Renal cortex interstitium (tissue), 15 donors: ENCODE results near the gene FBXO42. TPM values are rescaled to one million over a fixed set of nuclear protein-coding genes. Genes with fewer than 3 reads are reported as not detected.

Experiments used
- DNase-seq, 11 donors: peaks; one replicate each; pipeline ENCODE4 v3.0.0-alpha.2; 2013; ENCODE audit warnings: low read depth in 9 of 11, low spot score in 4 of 11; ENCODE audit errors: extremely low read depth in 1 of 11
- long read RNA-seq, 16 experiments: transcript quantifications; one replicate each; lab custom pipeline, GENCODE V29; 2026
- polyA plus RNA-seq, 3 donors: library from polyadenylated mRNA; unstranded; fragments of 120-200 nt; gene quantifications; one replicate each; pipeline ENCODE4 v1.2.1, GENCODE V29; 2013; ENCODE audit not compliant: insufficient read length in 3 of 3

Gene FBXO42
- 10 to 100 TPM; 18.3 to 22.1 (median 21.5) TPM for polyA plus RNA-seq
- long read RNA-seq, donor 1, full-length matches to known transcripts, result 4 of 4 reads
- long read RNA-seq, donor 1, partial matches to known transcripts, result 0 of 4 reads
- long read RNA-seq, donor 1, other reads (novel, unspliced or antisense), result 0 of 4 reads
- long read RNA-seq, donor 2, full-length matches to known transcripts, result 4 of 4 reads
- long read RNA-seq, donor 2, partial matches to known transcripts, result 0 of 4 reads
- long read RNA-seq, donor 2, other reads (novel, unspliced or antisense), result 0 of 4 reads
- long read RNA-seq, donor 3, full-length matches to known transcripts, result 3 of 3 reads
- long read RNA-seq, donor 3, partial matches to known transcripts, result 0 of 3 reads
- long read RNA-seq, donor 3, other reads (novel, unspliced or antisense), result 0 of 3 reads
- long read RNA-seq, donor 4, full-length matches to known transcripts, result 3 of 3 reads
- long read RNA-seq, donor 4, partial matches to known transcripts, result 0 of 3 reads
- long read RNA-seq, donor 4, other reads (novel, unspliced or antisense), result 0 of 3 reads
- long read RNA-seq, donor 5, result 0 reads
- long read RNA-seq, donor 6, full-length matches to known transcripts, result 3 of 116 reads
- long read RNA-seq, donor 6, partial matches to known transcripts, result 67 of 116 reads
- long read RNA-seq, donor 6, other reads (novel, unspliced or antisense), result 46 of 116 reads
- long read RNA-seq, donor 7, full-length matches to known transcripts, result 3 of 3 reads
- long read RNA-seq, donor 7, partial matches to known transcripts, result 0 of 3 reads
- long read RNA-seq, donor 7, other reads (novel, unspliced or antisense), result 0 of 3 reads
- long read RNA-seq, donor 8, full-length matches to known transcripts, result 6 of 11 reads
- long read RNA-seq, donor 8, partial matches to known transcripts, result 0 of 11 reads
- long read RNA-seq, donor 8, other reads (novel, unspliced or antisense), result 5 of 11 reads
- long read RNA-seq, donor 9, full-length matches to known transcripts, result 5 of 5 reads
- long read RNA-seq, donor 9, partial matches to known transcripts, result 0 of 5 reads
- long read RNA-seq, donor 9, other reads (novel, unspliced or antisense), result 0 of 5 reads
- long read RNA-seq, donor 10, full-length matches to known transcripts, result 6 of 6 reads
- long read RNA-seq, donor 10, partial matches to known transcripts, result 0 of 6 reads
- long read RNA-seq, donor 10, other reads (novel, unspliced or antisense), result 0 of 6 reads
- long read RNA-seq, donor 11, full-length matches to known transcripts, result 3 of 3 reads
- long read RNA-seq, donor 11, partial matches to known transcripts, result 0 of 3 reads
- long read RNA-seq, donor 11, other reads (novel, unspliced or antisense), result 0 of 3 reads
- long read RNA-seq, donor 12, full-length matches to known transcripts, result 1 of 8 reads
- long read RNA-seq, donor 12, partial matches to known transcripts, result 7 of 8 reads
- long read RNA-seq, donor 12, other reads (novel, unspliced or antisense), result 0 of 8 reads
- long read RNA-seq, donor 13, full-length matches to known transcripts, result 15 of 15 reads
- long read RNA-seq, donor 13, partial matches to known transcripts, result 0 of 15 reads
- long read RNA-seq, donor 13, other reads (novel, unspliced or antisense), result 0 of 15 reads
- long read RNA-seq, donor 14, full-length matches to known transcripts, result 3 of 3 reads
- long read RNA-seq, donor 14, partial matches to known transcripts, result 0 of 3 reads
- long read RNA-seq, donor 14, other reads (novel, unspliced or antisense), result 0 of 3 reads
- long read RNA-seq, donor 15, full-length matches to known transcripts, result 5 of 5 reads
- long read RNA-seq, donor 15, partial matches to known transcripts, result 0 of 5 reads
- long read RNA-seq, donor 15, other reads (novel, unspliced or antisense), result 0 of 5 reads
- long read RNA-seq, donor 16, full-length matches to known transcripts, result 14 of 19 reads
- long read RNA-seq, donor 16, partial matches to known transcripts, result 0 of 19 reads
- long read RNA-seq, donor 16, other reads (novel, unspliced or antisense), result 5 of 19 reads

DNA sequence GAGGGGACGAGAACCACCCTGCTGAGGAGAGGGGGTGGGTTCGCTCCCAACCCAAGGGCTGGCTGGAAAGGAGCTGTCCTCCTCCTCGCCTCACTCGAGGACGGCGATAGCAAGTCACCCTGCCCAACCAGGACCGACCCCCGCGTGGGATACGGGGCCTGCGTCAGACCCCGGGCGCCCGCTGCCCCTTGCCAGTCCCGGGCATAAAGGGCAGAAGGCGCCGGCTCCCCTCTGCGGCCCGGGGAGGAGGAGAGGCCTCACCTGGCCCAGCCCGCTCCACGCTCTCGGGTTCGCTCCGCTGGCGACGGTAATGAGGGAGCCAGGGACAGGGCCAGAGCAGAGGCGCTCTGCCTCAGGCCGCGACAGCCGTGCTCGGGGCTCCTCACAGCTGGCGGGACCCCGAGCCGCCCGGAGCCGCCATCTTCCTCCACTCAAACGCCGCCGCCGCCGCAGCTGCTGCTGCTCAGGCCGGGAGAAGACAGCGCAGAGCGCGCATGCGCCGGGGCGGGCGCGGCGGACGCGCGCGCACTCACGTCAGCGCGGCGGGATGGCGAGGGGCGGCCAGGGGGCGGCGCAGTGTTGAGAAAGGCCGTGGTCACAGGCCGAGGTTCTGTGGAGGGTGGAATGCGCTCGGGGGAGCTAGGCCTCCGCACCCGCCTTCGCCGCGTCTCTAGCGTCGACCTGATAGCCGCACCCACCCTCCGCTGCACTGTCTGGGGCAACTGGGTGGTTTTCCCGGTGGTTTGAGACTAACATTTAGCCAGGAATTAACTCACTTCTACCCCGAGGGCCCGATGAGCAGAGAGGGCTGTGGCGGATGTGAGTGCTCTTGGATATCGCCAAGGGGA lies at the start of gene FBXO42:
Gene FBXO42, minus strand, starts transcription at position 487 of the 848 bp plus-strand sequence. CDS start 37,062 bp downstream, outside the sequence.
- peak; percentile 84 to 94 (median 91) for DNase-seq

DNA sequence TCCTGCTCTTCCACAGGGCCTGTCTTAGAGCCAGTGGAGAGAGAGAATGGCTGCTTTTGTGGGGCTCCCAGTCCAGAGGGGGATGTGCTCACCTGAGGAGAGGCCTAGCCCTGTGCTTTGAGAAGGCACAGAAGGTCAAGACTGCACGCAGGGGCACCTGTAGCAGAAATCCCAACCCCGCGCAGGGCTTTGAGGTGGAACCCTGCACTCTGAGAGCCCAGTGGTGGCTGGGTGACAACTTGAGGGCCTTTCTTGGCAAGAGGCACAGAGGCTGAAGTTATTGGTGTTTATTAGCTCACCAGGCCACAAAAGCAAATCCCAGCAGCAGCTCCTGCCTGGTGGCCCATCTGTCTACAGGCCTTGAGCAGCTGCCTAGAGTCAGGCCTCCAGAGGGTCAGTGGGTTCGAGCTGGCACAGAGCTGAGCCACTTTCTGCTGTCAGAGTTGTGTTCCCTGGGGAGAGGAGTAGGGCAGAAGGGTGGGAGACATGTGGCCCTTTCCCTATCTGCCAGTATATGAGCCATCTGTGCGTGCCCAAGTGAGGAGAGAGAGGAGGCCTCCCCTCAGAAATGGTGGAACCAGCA lies 46.2 kb upstream of the FBXO42 start:
- DNase-seq, result no peak

DNA sequence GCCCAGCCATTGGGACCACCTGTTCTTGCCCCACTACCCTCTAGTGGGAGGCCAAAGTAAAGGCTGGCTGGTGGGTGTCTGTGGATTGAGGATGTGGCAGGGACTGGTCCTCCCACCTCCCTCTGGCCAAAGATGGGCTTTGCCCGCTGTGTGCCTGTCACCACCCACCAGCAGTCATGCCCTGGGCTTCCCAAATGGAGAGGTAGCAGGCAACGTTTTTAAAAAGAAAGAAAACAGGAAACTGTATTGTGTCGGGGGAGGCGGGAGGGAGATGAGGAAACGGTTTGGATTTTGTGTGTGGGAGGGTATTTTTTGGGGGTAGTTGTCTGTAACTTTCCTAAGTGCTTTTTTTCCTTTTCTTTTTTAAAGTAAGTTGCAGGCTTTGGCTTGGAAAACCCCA lies 44.8 kb upstream of the FBXO42 start:
- no peak for DNase-seq

DNA sequence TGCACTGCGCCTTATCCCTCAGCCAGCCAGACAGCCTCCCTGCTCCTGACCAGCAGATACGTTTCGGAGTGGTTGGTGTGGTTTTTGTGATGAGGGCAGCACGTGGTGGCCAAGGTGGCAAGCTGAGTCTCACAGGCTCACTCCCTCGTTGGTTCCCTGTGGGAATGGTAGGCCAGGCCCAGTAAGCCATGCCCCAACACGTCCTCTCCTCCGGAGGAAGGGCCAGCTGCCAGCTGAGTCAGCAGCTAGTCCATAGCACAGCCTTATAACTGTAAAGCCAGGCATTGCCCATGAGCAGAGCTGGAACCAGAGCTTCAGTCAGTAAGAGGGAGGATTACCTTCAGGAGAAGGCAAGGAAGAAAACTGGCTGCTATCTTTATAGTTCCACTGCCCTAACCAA lies 44.3 kb upstream of the FBXO42 start:
- no peak for DNase-seq

DNA sequence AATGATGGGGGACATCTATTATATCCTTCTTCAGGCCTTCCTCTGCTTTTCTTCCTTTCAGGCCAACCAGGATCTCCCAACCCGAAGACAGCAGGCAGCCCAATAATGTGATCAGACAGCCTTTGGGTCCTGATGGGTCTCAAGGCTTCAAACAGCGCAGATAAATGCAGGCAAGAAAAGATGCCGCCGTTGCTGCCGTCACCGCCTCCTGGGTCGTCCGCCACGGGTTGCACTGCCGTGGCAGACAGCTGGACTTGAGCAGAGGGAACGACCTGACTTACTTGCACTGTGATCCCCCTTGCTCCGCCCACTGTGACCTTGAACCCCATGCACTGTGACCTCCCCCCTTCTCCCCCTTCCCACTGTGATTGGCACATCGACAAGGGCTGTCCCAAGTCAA lies 42.7 kb upstream of the FBXO42 start:
- DNase-seq, result no peak

DNA sequence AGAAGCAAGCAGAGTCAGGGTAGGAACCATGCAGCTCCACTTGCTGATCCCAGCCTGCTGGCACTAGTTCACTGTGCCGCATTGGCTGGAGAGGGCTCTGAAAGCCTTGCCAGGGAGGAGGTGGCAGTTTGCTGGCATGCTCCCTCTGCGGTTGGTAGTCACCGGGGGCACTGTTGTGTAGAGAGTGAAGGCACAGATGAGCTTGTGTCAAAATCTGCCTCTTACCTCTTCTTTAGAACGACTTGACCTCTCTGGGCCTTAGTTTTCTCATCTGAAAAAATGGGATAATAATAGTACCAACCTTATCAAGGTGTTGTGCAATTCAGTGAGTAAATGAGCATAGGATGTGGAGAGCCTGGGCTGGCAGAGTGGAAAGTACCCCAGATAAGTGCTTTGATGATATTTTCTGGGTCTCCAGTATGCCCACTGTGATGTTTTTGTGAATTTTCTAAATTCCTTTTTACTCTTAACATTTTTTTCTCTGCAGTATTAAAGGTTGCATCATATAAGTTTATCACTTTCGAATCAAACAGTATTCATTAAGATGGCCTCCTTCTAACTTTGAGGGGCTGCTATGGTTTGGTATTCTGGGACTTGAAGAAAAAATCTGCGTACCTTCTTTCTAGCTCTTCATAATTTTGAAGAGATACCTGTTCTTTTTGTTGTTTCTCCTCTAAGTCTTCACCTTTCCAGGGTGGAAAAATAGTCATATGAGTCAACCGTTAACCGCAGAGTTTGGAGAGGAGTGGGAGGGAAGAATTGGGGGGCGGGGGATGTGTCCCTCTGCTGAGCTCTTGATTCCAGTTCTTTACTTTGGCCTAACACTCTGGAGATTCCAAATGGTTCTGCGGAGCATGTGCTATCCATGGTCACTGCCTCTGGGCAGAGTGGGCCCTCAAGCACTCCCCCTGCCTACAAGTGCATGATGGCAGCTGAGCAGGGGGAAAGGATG lies 41.6 kb upstream of the FBXO42 start:
- no peak for DNase-seq

DNA sequence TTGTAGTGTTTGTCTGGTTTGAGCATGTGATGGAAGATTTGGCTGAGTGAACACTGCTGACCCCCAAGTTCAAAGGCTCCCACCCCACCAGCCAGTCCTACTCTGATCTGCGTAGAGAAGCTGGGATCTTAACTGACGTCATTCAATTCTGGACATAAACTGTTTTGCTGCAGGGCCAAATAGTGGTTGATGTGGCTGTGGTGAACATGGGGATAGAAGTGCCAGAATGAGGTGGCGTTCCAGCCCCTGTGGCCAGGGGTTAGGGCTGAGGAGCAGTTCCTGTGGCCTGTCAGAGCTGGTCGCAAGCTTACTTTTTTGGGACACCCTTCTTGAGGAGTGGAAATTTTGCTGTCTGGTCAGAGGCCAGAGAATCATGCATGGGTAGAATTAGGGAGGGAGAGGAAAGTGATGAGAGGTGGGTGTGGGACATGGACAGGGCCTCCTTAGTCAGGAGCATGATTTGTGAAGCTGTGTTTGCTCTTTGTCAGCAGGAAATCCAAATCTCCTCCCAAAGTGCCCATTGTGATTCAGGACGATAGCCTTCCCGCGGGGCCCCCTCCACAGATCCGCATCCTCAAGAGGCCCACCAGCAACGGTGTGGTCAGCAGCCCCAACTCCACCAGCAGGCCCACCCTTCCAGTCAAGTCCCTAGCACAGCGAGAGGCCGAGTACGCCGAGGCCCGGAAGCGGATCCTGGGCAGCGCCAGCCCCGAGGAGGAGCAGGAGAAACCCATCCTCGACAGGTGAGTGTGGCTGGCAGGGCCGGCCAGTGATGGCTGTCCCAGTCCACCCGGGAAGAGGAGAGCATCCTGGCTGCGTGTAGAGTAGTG lies 40.7 kb upstream of the FBXO42 start:
- no peak for DNase-seq

DNA sequence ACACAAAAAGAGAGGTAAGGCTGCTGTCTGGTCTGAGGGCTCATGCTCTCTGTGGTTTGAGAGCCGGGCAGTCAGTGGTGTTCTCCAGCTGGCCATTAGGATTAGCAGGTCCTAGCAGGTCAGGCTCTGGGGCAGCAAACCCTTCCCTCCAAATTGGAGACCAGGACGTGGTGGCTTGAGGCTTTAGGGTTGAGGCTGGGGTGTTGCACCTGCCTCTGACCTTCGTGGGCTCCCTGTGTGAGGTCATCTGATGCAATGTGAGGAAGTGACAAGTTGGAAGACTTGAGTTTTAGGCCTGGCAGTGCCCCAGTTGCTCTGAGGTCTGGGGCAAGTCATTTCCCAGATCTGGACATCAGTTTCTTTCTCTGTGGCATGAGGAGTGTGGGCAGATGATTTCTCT lies 39.1 kb upstream of the FBXO42 start:
- DNase-seq, result no peak

DNA sequence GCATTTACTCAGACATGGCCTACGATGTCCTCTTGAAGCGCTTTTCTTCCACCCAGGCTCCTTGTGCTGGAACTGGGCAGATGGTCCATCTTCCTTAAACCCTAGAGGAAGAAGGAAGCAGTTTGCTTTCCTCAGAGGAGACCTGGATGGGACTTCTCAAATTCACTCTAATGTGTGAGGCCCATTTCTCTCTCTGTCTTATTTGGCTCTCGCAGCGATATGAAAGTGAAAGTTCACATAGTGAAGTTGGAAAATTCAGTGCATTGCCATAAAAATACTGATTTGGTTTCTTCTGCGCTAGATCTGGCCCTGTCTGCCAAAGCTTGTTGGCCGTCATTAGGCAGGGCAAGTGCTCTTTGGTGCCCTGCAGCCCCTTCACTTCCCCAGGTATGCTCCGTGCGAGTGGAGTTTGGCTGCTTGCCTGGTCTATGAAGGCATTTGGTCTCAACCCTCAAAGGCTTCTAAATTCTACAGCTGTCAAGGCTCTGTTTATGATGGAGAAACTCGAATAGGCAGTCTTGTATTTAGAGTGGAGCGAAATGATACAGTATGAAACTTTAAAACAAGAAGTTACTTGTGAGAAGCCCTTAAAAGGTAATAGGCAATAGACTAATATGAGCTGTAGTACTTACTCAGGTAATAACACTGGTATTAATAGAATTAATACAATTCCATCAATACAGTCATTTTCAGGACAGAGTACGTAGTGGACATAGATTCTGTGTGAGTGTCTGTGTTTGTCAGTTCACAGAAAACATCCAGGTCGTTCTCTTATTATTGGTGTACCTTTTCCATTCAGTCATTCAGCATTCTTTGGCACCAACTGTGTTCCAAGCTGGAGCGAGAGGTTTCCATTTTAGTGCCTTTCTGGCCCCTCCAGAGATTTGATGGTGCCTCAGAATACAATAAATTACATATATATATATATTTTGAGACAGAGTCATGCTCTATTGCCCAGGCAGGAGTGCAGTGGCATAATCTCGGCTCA lies 35.2 kb upstream of the FBXO42 start:
- no peak for DNase-seq

DNA sequence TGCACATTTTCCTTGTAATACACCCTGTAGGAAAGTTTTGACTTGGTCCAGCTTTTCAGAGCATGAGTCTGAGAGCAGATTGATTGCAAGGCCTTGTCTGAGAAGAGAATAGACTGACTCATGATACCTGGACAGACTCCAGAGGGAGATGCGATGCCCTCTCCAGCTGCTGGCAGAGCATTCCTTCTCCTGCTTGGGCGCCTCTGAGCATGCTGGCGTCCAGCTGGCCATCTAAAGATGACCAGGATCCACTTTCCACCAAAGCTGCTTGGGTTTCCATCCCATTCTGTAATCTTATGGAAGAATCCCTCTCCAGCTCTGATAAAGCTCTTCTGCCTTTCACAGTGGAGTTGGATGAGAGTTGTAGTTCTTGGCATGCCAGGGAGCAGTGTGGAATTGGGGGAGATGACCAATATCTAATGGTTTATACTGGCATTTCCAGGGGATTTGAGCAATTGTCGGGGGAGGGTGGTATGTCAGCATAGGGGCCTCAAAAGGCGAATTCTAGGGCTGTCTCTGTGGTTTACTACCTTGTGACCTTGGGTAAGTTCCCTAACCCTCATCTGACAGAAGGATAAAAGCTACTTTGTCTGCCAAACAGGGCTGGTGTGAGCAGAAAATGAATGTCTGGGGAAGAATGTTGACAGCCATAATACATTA lies 34.3 kb upstream of the FBXO42 start:
- DNase-seq, result no peak

DNA sequence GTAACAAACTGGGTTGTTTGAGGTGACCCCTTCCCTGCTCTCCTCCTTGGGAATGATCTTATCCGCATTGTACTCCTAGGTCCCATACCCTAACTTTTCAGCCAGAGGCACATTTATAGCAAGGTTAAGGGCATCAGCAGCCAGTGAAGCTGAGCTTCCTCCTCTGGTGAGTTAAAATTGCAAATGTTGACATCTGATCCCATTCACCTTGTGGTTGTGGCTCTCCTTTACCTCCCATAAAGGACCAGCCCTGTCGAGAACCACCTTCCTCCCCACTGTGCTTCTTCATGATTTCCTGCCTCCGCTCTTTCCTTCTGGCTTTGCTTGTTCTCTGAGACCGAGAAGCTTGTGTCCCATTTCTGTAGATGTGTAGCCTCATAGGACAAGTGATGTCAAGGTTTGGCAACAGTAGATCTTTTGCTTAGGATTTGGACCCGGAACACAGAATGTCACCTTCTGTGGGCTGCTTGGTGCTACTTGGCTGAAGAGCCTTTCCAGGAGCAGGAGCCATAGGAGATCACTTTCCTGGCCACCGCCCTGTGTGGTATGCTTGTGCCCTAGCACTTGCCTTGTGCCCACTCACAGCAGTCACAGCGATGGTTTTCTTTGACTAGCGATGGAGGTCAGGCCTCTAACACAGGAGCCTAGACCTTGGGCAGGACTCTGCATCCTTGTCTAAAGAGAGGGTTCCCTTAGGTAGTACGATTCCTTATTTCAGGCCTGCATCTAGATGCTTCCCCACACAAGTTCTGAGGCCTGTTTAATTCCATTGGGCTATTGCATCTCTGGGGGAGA lies 33.6 kb upstream of the FBXO42 start:
- DNase-seq, result no peak

DNA sequence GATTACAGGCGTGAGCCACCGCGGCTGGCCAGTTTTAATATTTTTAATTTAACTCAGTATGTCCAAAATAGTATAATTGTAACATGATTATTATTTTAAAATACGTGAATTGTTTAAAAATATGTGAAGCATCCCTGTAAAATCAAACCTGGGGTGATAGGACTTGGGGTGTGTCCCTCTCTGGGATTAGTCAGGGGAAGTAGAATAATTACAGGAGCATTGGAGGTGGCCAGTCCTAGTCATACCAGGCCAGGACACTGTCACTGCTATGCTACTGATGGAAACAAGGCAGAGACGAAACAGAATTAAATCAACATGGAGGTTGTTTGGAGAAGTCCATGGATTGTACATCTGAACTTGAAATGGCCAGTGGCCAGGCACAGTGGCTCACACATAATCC lies 31.6 kb upstream of the FBXO42 start:
- no peak for DNase-seq
